Stimulated activated naive CD8-positive, alpha-beta T cell treated with anti-CD3 and anti-CD28 coated beads, Interleukin-15, Interleukin-2, amounts not matched to agents 100 ng/mL and 50 ng/mL, for 24 hours (primary cell): ENCODE results near the gene MAP2.

Experiments used
- H3K27ac Mint-ChIP-seq: one replicate; pipeline ENCODE4 v1.8.0; 2021; ENCODE audit warnings: mild to moderate bottlenecking, mixed read lengths
- H3K27me3 Mint-ChIP-seq: one replicate; pipeline ENCODE4 v1.8.0; 2021; ENCODE audit warnings: mixed read lengths
- H3K36me3 Mint-ChIP-seq: one replicate; pipeline ENCODE4 v1.8.0; 2021; ENCODE audit warnings: low read depth, mixed read lengths
- H3K4me1 Mint-ChIP-seq: one replicate; pipeline ENCODE4 v1.8.0; 2021; ENCODE audit warnings: low read depth, mixed read lengths
- H3K4me3 Mint-ChIP-seq: one replicate; pipeline ENCODE4 v1.8.0; 2021; ENCODE audit warnings: mild to moderate bottlenecking, mixed read lengths
- H3K9me3 Mint-ChIP-seq: one replicate; pipeline ENCODE4 v1.8.0; 2021; ENCODE audit warnings: mixed read lengths

MAP2 gene

DNA sequence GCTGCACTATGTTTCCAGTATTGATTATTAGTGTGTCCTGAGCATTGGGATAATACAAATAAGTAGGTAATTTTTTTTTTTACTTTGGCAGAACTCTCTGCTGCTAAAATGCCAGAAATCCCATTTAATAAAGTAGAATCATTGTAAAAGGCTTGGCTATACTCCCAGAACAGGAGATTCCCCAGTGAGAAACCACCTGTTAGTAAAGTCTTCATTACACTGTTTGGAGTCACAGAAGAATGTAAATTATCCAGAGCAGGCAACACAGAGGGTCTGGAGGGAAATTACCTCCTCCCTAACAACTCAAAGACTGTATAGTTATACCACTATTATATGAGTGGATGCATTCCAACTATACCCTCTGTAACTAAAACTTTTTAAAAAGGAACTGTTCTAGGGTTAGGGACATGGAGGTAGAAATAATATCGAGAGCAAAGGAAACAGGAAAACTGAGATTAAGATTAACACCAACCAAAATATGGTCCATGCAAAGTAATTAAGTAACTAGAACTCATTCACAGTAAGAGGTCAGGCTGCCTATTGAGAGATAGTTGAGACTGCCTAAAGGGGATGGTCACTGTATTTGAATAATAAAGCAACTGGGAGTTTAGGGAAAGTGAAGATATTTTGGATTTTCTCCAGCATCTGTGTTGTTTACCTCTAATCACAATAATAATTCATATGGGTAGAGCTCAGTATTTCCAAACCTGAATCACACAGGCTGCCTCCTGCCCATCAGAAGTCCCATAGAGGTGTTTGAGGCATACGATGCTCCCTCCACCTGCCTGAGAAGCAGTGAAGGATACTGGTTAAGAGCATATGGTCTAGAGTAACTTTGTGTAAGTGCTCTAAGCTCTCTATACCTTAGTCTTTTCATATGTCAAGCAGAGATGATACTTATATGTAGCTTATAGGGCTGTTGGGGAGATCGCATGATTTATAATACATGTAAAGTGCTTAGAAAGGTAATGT is 34.4 kb downstream of the MAP2 start:
- no peak overlapping the region for H3K27ac Mint-ChIP-seq
- H3K27me3 Mint-ChIP-seq: no peaks in the 10 kb centered on the region
- H3K4me3 Mint-ChIP-seq: no peak overlapping the region
- H3K9me3 Mint-ChIP-seq: no peaks in the 10 kb centered on the region
- H3K4me1 Mint-ChIP-seq: no peaks in the 10 kb centered on the region
- no peaks in the 10 kb centered on the region for H3K36me3 Mint-ChIP-seq

DNA sequence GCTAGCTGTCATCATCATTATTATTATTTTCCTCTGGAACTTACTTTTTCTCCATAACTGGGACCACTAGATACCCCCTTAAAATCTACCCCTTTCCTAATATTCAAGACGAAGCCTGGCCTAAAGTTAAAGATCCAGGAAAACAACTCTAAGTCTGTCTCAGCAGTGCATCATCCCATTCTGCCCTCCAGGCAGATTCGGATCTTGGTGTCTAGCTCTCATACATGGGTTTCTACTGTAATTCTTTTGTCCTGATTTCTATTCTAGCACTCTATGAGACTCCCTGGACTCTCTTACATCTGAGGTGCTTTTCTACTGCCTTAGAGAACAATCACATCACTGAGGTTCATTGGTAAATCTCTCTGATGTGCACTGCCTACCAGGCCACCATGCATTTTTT is 35.5 kb downstream of the MAP2 start:
- Mint-ChIP-seq H3K4me3 (no peak overlapping the region), H3K4me1 (no peaks in the 10 kb centered on the region), H3K36me3 (no peaks in the 10 kb centered on the region), H3K27ac (no peak overlapping the region), H3K9me3 (no peaks in the 10 kb centered on the region), H3K27me3 (no peaks in the 10 kb centered on the region)

DNA sequence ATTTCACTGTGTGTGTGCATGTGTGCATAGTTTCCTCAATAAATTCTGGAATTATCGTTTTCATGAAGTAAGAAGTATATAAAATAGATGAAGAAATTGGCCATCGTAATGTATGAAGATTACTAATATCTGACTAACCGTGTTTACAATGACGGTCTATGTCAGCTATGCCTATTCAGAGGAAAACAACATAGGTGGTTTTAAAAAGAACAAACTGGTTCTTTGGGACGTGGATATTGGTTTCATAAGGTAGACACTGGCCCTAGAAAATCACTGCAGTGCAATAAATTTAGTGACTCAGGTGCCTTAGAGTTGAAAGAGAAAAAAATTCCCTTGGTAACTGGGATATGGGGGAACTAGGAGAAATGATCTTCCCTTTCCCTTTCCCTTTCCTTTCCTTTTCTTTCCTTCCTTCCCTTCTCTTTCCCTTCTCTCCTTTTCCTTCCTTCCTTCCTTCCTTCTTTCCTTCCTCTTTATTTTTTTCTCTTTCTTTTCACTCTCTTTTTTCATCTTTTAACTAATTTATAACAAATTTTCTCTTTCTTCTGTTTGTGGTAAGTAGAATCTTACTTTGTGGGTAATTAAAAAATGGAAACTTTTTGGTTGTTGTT is 36.4 kb downstream of the MAP2 start:
- no peak overlapping the region for H3K4me3 Mint-ChIP-seq
- no peaks in the 10 kb centered on the region for H3K4me1 Mint-ChIP-seq
- no peaks in the 10 kb centered on the region for H3K9me3 Mint-ChIP-seq
- no peak overlapping the region for H3K27ac Mint-ChIP-seq
- no peaks in the 10 kb centered on the region for H3K27me3 Mint-ChIP-seq
- no peaks in the 10 kb centered on the region for H3K36me3 Mint-ChIP-seq

DNA sequence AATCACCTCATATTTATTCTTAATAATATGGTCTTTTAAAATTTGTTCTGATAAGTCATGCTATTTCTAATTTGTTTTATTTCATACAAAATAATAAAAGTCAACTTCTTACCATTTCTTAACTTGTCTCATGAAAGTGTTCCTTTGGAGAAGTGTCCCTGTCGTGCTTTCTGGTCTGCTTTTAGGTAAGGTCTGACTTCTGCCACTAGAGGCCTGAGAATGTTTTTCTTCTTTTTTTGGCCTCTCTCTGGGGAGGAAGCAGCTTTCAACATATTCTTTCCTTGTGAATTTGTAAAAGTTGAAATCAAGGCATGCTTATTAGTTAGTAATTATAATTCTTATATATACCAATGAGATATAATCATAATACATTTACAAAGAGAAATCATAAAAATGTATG is 39.4 kb downstream of the MAP2 start:
- Mint-ChIP-seq H3K27ac (no peak overlapping the region), H3K9me3 (no peaks in the 10 kb centered on the region), H3K4me1 (no peaks in the 10 kb centered on the region), H3K36me3 (no peaks in the 10 kb centered on the region), H3K4me3 (no peak overlapping the region), H3K27me3 (no peaks in the 10 kb centered on the region)

DNA sequence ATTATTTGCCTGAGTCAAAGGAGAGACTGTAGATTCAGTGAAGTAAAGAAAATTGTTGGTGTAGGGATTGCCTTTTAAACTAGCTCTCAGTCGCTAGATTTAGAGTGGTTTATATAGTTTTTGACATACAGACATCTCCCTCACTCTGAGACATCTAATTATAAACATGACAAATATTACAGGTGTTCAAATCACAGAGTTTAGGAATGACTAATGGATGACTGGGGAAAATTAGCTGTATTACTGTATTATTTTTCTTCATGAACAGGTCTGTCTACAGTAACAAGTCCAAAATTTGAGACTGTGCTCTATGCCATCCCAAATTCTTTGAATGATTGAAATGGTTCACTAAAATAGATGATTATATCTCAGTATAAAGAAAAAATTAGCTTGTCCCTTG is 40.0 kb downstream of the MAP2 start:
- Mint-ChIP-seq H3K27ac (no peak overlapping the region), H3K27me3 (no peaks in the 10 kb centered on the region), H3K4me3 (no peak overlapping the region), H3K36me3 (no peaks in the 10 kb centered on the region), H3K9me3 (no peaks in the 10 kb centered on the region), H3K4me1 (no peaks in the 10 kb centered on the region)

DNA sequence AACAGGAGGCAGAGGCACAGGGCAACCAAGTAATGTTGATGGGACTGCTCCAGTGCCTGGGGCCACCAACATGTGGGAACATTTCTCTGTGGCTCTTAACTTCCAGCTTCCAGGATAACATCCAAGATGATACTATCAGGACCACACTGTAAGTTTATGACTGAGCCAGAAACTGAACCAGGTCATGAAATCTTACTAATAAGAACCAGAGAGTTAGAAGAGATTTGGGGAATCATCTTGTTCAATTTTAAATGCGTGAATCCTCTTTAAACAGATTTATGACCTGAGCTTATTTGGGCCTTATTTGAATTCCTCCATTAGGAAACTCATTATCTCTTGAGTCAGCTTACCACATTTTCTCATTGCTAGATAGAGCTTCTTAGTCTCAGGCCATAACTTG is 45.0 kb downstream of the MAP2 start:
- H3K9me3 Mint-ChIP-seq: no peaks in the 10 kb centered on the region
- no peaks in the 10 kb centered on the region for H3K36me3 Mint-ChIP-seq
- H3K4me3 Mint-ChIP-seq: no peak overlapping the region
- H3K27ac Mint-ChIP-seq: no peak overlapping the region
- H3K27me3 Mint-ChIP-seq: no peaks in the 10 kb centered on the region
- H3K4me1 Mint-ChIP-seq: no peaks in the 10 kb centered on the region

DNA sequence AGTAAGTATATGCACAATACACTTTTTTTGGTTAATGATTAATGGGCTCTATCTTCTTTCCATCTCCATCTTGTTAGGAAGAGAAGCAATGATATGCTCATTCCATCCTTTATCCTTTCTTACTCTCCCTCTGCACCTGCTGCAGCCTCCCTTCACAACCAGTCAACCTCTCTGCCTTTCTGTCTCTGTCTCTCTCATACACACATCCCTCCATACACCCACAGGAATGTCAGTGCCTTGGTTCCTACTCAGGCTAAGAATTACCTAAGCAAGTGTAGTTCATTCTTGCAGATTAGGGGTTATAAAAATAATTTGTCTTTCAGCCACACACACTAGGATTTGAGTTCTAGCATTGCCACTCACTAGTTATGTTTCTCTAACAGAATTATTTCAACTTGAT is 45.6 kb downstream of the MAP2 start:
- Mint-ChIP-seq H3K4me1 (no peaks in the 10 kb centered on the region), H3K4me3 (no peak overlapping the region), H3K9me3 (no peaks in the 10 kb centered on the region), H3K36me3 (no peaks in the 10 kb centered on the region), H3K27ac (no peak overlapping the region), H3K27me3 (no peaks in the 10 kb centered on the region)

DNA sequence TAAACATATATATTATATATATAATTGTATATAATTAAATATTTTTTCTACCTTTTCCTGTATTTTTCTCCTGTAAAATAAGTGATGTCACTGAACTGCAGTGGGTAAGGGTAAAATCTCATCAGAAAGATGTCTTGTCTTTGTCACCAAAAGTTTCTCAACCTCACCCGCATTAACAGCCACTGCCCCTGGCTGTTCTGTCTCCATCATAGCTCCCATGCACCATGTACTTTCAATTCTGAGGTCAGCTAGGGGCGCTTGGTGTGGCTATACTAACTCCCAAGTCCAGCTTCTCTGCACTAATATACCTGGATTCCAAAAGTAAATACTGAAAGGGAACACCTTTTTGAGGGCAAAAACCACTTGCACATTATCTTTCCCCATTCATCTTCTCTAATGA is 46.6 kb downstream of the MAP2 start:
- no peaks in the 10 kb centered on the region for H3K4me1 Mint-ChIP-seq
- no peak overlapping the region for H3K4me3 Mint-ChIP-seq
- H3K27ac Mint-ChIP-seq: no peak overlapping the region
- H3K9me3 Mint-ChIP-seq: no peaks in the 10 kb centered on the region
- no peaks in the 10 kb centered on the region for H3K36me3 Mint-ChIP-seq
- no peaks in the 10 kb centered on the region for H3K27me3 Mint-ChIP-seq

DNA sequence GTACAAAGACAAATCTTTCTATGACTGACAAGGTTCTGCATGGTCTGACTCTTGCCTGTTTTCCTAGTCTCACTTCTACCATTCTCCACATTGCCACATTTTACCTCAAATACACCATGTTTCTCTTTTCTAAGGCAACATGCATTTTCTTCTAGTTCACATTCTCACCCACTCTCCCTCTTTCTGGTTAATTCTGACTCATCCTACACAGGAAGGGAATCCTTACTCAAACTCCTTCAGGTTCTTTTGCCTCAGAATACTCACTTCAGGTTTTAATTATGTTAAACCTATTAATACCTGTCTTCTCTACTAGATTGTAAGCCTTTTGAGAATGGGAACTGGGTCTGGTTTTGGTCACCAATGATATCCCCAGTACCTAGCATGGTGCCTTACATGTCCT is 47.2 kb downstream of the MAP2 start:
- no peak overlapping the region for H3K27ac Mint-ChIP-seq
- no peaks in the 10 kb centered on the region for H3K9me3 Mint-ChIP-seq
- no peaks in the 10 kb centered on the region for H3K27me3 Mint-ChIP-seq
- no peaks in the 10 kb centered on the region for H3K4me1 Mint-ChIP-seq
- no peaks in the 10 kb centered on the region for H3K36me3 Mint-ChIP-seq
- no peak overlapping the region for H3K4me3 Mint-ChIP-seq

DNA sequence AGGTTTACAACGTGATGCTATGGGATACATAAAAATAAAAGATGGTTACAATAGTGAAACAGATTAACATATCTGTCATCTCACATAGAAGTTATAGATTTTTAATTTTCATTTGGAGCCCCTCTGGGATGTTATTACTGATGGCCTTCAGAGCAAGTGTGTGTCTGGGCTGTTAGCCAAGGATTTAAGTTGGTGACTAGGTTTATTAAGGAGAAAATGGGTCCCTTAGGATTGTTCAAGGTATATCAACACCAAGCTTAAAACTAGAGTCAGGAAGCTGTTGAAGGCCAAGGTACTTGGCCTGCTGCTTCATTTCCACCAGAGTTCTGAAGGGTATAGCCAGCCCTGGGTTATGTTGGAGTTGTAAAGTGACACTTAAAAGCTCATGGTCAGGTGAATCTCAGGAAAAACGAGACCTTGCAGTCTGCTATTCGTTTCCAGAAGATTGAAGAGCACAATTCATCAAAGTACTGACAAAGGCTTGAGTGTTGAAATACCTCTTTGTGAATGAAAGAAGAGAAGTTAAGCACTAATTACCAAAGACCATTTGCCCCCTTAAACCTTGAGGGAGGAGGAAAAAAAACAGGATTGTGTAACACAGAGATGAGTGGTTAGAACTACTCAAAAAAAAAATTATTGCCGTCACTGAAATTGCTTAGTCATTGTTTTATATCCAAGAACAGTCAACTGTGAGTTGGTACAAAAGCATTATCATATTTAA is 48.4 kb downstream of the MAP2 start:
- Mint-ChIP-seq H3K4me3 (no peak overlapping the region), H3K27ac (no peak overlapping the region), H3K36me3 (no peaks in the 10 kb centered on the region), H3K4me1 (no peaks in the 10 kb centered on the region), H3K9me3 (no peaks in the 10 kb centered on the region), H3K27me3 (no peaks in the 10 kb centered on the region)

DNA sequence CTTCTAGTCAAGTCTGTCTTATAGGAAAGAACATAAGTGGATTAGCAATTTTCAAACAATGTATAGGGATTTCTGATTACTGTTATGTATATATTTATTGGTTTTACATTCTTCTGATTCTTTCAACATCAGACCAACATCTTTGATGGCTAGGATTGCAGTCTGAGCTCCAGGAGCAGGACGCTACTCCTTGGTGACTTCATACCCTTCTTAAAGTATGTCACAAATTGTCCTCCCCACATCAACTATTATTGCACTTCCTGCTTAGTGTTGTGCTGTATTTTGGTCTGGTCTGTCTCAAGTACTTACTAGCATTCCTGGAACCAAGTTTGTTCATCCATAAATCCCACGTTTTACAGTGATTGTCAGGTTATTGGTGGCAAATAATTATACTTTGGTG is 49.0 kb downstream of the MAP2 start:
- Mint-ChIP-seq H3K27ac (no peak overlapping the region), H3K4me1 (no peaks in the 10 kb centered on the region), H3K27me3 (no peaks in the 10 kb centered on the region), H3K36me3 (no peaks in the 10 kb centered on the region), H3K9me3 (no peaks in the 10 kb centered on the region), H3K4me3 (no peak overlapping the region)

DNA sequence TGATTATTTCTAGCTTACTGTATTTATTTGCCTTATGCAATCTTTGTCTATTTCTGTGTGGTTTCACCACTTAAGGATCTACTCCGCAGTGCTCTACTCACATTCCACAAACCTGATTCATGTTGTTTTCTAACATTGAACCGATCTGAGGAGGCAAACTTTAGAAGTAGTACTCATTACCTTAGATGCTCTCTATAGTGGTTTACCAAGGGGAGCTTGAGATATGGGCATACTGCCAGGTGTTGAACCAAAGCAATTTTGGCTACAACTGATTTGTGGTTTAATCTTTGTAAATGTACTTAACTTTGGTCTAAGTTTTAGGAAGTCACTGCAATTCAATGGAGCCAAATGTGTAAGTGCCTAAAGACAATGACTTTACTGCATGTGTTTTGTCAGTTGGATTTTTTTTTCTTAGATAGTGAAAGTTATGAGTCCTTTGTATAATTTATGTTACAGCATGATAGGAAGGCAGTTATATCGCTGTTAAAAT is 50.1 kb downstream of the MAP2 start:
- no peaks in the 10 kb centered on the region for H3K9me3 Mint-ChIP-seq
- no peaks in the 10 kb centered on the region for H3K4me1 Mint-ChIP-seq
- no peak overlapping the region for H3K27ac Mint-ChIP-seq
- H3K4me3 Mint-ChIP-seq: no peak overlapping the region
- H3K36me3 Mint-ChIP-seq: no peaks in the 10 kb centered on the region
- H3K27me3 Mint-ChIP-seq: no peaks in the 10 kb centered on the region

DNA sequence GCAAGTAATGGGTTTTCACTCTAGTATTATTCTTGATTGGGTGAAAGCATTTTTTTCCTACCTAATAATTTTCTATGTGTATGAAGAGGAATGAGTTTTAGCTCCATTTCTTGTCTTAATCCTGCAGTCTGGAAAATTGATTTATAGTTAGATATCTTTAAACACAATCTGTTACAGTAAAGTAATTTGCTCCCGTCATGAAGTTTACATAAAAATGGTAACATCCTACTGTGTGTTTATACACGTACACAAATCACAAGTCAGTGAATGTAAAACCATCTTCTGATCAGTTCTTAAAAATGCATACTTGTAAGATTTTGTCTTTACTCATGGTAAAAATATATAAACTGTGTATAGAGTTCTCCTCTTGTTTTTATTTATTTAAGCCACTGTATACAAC is 51.1 kb downstream of the MAP2 start:
- Mint-ChIP-seq H3K27me3 (peaks cover 2% of the 10 kb centered on the region), H3K4me1 (no peaks in the 10 kb centered on the region), H3K27ac (no peak overlapping the region), H3K9me3 (no peaks in the 10 kb centered on the region), H3K4me3 (no peak overlapping the region), H3K36me3 (no peaks in the 10 kb centered on the region)

DNA sequence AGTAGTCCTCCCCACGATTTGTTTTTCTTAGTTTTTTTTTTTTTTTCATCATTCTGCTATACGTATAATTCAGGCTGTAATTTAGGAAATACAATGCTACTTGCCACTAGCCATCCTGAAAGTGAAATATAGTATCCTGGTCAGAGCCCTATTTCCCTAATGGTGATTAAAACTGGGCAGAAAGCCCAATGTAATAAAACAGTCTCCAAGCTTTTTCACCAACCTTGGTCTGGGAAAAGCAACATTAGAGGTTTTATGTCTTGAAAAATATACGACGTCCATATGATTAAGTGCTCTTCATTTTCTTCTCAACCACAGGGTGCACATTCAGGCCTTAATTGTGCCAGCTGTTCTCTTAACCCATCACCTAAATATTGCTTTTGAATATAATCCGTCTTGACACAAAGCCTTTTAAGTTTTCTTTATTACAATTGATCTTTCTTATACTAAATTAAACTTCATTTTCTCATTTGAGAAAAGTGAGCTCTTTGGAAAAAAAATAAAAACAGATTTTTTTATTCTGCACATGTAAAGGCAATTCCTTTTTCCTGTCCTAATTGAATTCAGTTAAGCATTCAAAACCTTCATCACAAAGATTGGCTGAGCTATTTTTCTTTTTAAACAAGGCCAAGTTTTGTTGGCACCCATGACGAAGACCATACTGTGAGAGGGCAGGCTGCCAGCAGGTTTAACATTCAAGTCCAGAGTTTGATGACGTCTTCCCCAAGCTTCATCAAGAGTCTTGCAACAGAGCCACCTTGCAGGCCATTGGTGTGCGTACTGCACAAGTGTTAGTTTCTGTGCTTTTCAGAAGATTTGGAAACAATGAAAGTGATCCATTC is 52.7 kb downstream of the MAP2 start:
- Mint-ChIP-seq H3K27me3 (peaks cover 8% of the 10 kb centered on the region), H3K36me3 (no peaks in the 10 kb centered on the region), H3K9me3 (no peaks in the 10 kb centered on the region), H3K4me3 (no peak overlapping the region), H3K27ac (no peak overlapping the region), H3K4me1 (no peaks in the 10 kb centered on the region)
